Measurements from ENCODE around the gene LACTB. TPM values are rescaled to one million over a fixed set of nuclear protein-coding genes. Genes with fewer than 3 reads are reported as not detected.

Gene LACTB
- total RNA-seq, 2 experiments from 2014 or later: 12.4 to 13.5 TPM

DNA sequence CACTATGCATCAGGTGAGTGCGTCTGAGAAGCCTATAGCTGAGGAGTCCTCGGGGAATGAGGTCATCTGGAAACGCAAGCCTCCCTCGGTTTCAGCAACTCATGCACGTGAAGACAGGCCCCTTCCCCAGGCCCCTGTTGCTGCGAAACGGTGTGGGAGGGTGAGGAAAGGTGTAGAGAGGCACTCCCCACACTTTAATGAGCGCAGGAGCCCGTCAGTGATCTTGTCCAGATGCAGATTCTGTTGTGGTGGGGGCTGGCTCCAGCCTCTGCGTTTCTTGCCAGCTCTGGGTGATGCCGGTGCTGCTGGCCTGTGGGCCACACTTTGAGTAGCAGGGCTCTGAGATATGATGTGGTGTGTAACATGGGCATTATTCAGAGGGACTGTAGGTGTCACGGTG is 38.6 kb upstream of the LACTB start:
- no peak for DNase-seq
- no peak overlapping the region for H3K27ac Mint-ChIP-seq
- H3K27me3 Mint-ChIP-seq: peaks cover 8% of the 10 kb centered on the region
- H3K4me1 Mint-ChIP-seq: no peaks in the 10 kb centered on the region
- POLR2A ChIA-PET: no interaction called here
- ATAC-seq (ENCODE audit: low read depth): no peak
- H3K36me3 Mint-ChIP-seq: no peaks in the 10 kb centered on the region
- no peak overlapping the region for H3K4me3 Mint-ChIP-seq
- no peaks in the 10 kb centered on the region for H3K9me3 Mint-ChIP-seq

DNA sequence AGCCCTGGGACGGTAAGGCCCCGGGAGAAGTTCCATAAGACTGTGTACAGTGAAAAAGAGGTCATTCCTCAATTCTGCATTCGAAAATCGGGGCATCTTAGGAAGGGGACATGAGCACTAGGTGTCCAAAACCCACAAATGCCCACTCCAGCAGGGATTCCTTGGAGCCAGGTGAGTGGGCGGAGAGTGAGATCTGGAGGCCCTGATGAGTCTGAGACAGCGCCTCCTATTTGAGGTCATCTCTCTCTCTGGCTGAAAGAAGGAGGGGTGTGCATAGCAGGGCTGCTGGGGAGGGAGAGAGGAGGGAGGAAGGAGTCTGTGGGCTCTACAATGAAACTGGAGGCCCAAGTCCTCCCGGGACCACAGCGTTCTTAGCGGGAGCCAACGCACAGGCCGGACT is 38.1 kb upstream of the LACTB start:
- Mint-ChIP-seq H3K9me3 (no peaks in the 10 kb centered on the region), H3K4me1 (no peaks in the 10 kb centered on the region), H3K27me3 (peaks cover 8% of the 10 kb centered on the region), H3K27ac (no peak overlapping the region), H3K4me3 (no peak overlapping the region), H3K36me3 (no peaks in the 10 kb centered on the region)
- DNase-seq (no peak), ATAC-seq (ENCODE audit: low read depth) (no peak)
- POLR2A ChIA-PET: no interaction called here

DNA sequence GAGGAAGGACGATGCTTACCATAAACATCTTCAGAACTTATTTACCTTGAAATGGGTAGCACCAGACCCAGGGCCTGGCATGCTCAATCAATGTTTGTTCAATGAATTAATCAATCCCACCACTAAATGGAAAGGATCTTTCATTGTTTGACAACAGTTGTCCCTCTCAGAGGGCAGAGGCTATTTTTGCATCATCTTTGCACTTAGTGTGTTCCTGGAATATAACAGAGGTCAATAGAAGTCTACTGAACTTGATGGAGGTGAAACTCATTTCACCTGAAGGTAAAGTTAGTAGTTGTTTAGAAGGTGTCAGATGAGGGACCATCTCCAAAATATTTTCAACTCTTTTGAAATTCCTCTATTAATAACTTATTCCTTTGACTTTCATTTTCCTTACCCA is 36.9 kb upstream of the LACTB start:
- no peak for ATAC-seq (ENCODE audit: low read depth)
- no peak overlapping the region for H3K4me3 Mint-ChIP-seq
- POLR2A ChIA-PET: no interaction called here
- H3K27ac Mint-ChIP-seq: no peak overlapping the region
- H3K36me3 Mint-ChIP-seq: no peaks in the 10 kb centered on the region
- peaks cover 2% of the 10 kb centered on the region for H3K4me1 Mint-ChIP-seq
- no peak for DNase-seq
- H3K27me3 Mint-ChIP-seq: peaks cover 8% of the 10 kb centered on the region
- no peaks in the 10 kb centered on the region for H3K9me3 Mint-ChIP-seq

DNA sequence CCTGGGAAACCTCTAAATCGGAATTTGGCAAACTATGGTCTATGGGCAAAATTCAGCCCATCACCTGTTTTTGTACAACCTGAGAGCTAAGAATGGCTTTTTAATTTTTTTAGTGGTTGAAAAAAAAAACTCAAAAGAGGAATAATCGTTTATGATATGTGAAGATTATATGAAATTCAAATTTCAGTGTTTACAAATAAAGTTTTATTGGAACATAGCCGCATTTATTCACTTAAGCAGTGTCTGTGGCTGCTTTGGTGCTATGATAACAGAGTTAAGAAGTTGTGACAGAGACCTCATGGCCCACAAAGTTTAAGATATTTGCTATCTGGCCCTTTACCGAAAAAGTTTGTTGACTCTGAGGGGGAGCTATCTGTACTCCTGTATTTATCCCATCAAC is 36.4 kb upstream of the LACTB start:
- H3K4me1 Mint-ChIP-seq: peaks cover 2% of the 10 kb centered on the region
- no peaks in the 10 kb centered on the region for H3K9me3 Mint-ChIP-seq
- DNase-seq: no peak
- ATAC-seq (ENCODE audit: low read depth): no peak
- peaks cover 10% of the 10 kb centered on the region for H3K27me3 Mint-ChIP-seq
- H3K27ac Mint-ChIP-seq: no peak overlapping the region
- H3K4me3 Mint-ChIP-seq: no peak overlapping the region
- POLR2A ChIA-PET: no interaction called here
- no peaks in the 10 kb centered on the region for H3K36me3 Mint-ChIP-seq

DNA sequence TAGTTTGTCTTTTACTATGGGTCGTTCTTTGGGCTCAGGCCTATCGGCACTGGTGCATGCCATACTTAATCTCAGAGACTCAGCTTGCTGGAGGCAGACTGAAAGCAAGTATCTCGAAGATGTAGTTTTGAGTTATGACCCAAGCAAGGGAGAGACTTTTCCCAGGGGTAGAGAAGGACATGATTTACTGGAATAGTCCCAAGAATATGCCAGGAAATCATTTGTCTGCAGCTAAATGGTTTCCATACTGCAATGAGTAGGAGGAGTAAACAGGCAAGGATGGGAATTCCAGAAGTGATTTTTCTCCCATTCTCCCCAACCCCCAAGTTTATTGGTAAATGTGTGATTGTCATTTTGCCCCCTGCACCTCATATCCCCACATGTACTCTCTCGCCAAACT is 35.4 kb upstream of the LACTB start:
- Mint-ChIP-seq H3K4me3 (no peak overlapping the region), H3K9me3 (no peaks in the 10 kb centered on the region), H3K27me3 (peaks cover 11% of the 10 kb centered on the region), H3K27ac (no peak overlapping the region), H3K4me1 (peaks cover 2% of the 10 kb centered on the region), H3K36me3 (no peaks in the 10 kb centered on the region)
- ATAC-seq (ENCODE audit: low read depth) (no peak), DNase-seq (no peak)
- POLR2A ChIA-PET: interaction anchor here (0.6 kb wide), 1 partner anchor 299 kb away, joined by 5 read pairs; no protein-coding TSS in a partner anchor

GRCh38 chr15:63086947-63087346 is 34.7 kb upstream of the LACTB start:
- ATAC-seq (ENCODE audit: low read depth): no peak
- H3K4me3 Mint-ChIP-seq: no peak overlapping the region
- no peak for DNase-seq
- POLR2A ChIA-PET: no interaction called here
- no peaks in the 10 kb centered on the region for H3K9me3 Mint-ChIP-seq
- no peaks in the 10 kb centered on the region for H3K36me3 Mint-ChIP-seq
- H3K27me3 Mint-ChIP-seq: peaks cover 11% of the 10 kb centered on the region
- H3K4me1 Mint-ChIP-seq: peaks cover 2% of the 10 kb centered on the region
- no peak overlapping the region for H3K27ac Mint-ChIP-seq

DNA sequence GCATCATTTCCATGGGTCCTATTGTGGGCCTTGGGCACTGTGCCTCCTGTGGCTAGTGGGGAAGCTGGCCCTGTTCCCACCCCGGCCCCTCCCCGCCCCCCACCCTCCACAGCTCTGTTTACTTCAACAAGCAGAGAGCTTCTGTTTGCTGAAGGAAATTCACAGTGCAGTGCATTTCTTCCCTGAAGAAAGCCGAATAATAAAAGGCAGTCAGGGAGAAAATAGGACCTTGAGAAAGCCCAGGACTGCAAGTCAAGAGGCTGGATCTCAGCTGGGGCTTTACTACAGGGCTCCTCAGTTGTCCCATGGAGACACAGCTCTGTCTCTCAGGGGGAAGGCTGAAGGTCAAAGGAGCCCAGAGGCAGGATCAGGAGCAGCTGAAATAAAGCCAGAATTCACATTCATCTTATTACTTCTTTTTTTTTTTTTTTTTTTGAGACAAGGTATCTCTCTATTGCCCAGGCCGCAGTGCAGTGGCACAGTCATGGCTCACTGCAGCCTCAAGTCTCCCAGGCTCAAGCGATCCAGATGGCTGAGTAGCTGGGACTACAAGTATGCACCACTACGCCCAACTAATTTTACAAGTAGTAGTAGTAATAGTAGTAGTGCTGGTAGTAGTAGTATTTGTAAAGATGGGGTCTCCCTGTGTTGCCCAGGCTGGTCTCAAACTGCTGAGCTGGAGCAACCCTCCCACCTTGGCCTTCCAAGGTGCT is 33.0 kb upstream of the LACTB start:
- Mint-ChIP-seq H3K9me3 (no peaks in the 10 kb centered on the region), H3K4me3 (no peak overlapping the region), H3K36me3 (no peaks in the 10 kb centered on the region), H3K27me3 (peaks cover 9% of the 10 kb centered on the region), H3K4me1 (peaks cover 3% of the 10 kb centered on the region), H3K27ac (no peak overlapping the region)
- POLR2A ChIA-PET: no interaction called here
- DNase-seq (no peak), ATAC-seq (ENCODE audit: low read depth) (no peak)

DNA sequence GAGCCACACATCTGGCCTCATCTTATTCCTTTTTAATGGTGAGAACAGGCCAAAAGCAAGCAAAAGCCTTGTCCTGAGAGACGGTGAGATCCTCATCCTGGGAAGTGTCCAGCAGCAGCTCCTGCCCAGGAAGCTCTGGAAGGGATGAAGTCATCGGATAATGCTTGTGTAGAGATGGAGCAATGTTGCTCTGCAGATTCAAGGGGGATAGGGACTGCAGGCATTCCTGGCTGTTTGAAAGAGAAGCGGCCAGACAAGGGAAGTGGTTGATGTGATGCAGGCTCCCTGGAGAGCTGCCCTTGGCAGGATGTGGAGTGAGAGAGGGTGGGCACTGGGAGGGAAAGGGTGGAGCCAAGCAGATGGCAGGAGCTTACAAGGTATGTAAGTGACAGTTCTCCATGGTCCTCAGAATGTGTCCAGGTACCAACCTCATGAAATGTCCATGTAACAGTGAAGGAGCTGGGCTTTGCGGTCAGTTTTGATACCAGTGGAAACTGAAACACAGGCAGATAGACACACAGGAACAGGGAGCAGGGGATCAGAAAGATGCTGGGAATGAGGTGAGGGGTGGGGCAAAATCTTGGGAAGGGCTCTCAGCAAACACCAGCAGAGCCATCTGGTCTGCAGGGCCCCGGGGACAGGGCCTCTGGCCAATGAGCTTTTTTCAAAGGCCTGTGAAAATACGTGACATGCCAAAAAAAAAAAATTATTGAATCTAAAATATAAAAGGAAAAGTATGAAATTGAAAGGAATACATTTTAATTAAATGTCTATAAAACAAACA is 32.2 kb upstream of the LACTB start:
- ATAC-seq (ENCODE audit: low read depth) (no peak), DNase-seq (no peak)
- H3K9me3 Mint-ChIP-seq: no peaks in the 10 kb centered on the region
- POLR2A ChIA-PET: no interaction called here
- no peak overlapping the region for H3K27ac Mint-ChIP-seq
- H3K36me3 Mint-ChIP-seq: no peaks in the 10 kb centered on the region
- no peak overlapping the region for H3K4me3 Mint-ChIP-seq
- peaks cover 3% of the 10 kb centered on the region for H3K4me1 Mint-ChIP-seq
- peaks cover 9% of the 10 kb centered on the region for H3K27me3 Mint-ChIP-seq

DNA sequence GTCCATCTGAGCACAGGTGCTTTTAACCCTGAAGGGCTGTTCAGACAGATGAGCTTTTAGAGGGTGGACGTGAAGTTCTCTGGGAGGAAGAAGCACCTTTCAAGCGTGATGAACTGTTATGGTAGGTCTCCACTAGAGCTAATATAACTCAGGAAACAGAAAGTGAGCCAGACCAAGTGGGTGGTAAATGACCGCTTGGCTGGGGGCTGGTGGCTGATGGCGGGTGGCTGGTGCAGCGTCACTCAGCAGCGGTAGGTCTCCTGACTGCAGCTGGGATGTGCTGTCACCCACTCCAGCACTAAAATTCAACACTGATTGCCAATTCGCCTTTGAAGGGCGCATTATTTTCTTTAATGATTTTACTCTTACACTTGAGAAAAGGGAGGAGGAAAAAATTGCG is 31.2 kb upstream of the LACTB start:
- ATAC-seq (ENCODE audit: low read depth) (no peak), DNase-seq (no peak)
- Mint-ChIP-seq H3K4me3 (no peak overlapping the region), H3K27ac (no peak overlapping the region), H3K9me3 (no peaks in the 10 kb centered on the region), H3K36me3 (no peaks in the 10 kb centered on the region), H3K27me3 (peaks cover 6% of the 10 kb centered on the region), H3K4me1 (peaks cover 3% of the 10 kb centered on the region)
- POLR2A ChIA-PET: no interaction called here

DNA sequence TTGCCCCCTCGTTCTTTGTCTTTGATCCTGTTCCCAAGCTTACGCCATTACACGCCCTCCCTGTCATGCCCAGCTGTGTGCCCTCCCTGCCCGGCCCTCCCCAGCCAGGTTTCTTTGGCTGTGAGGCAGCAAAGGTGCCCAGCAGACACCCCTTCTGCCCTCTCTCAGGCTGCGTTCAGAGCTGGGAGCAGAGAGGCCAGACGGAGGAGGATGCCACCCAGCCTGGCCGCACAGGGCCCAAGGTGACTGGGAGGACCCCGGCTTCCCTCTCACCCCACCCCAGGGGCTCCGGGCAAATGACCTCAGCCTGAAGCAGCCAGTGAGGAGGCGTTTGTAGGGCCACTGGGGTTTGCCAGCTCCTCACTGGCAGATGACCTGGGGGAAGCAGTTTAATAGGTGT is 30.8 kb upstream of the LACTB start:
- Mint-ChIP-seq H3K4me3 (no peak overlapping the region), H3K27ac (no peak overlapping the region), H3K27me3 (peaks cover 6% of the 10 kb centered on the region), H3K9me3 (no peaks in the 10 kb centered on the region), H3K4me1 (peaks cover 3% of the 10 kb centered on the region), H3K36me3 (no peaks in the 10 kb centered on the region)
- no peak for ATAC-seq (ENCODE audit: low read depth)
- no peak for DNase-seq
- POLR2A ChIA-PET: no interaction called here

- ATAC-seq (ENCODE audit: low read depth) (no peak), DNase-seq (no peak)
- Mint-ChIP-seq H3K9me3 (no peaks in the 10 kb centered on the region), H3K36me3 (no peaks in the 10 kb centered on the region), H3K4me1 (peaks cover 3% of the 10 kb centered on the region), H3K27me3 (peaks cover 3% of the 10 kb centered on the region), H3K4me3 (no peak overlapping the region), H3K27ac (no peak overlapping the region)
- POLR2A ChIA-PET: no interaction called here
Measured at GRCh38 chr15:63091679-63092446, 29.8 kb upstream of the LACTB start.

GRCh38 chr15:63093486-63094205 is 28.0 kb upstream of the LACTB start:
- peak; percentile 83 for ATAC-seq (ENCODE audit: low read depth)
- H3K27ac Mint-ChIP-seq: no peak overlapping the region
- POLR2A ChIA-PET: no interaction called here
- H3K4me1 Mint-ChIP-seq: peaks cover 7% of the 10 kb centered on the region
- no peaks in the 10 kb centered on the region for H3K9me3 Mint-ChIP-seq
- no peak overlapping the region for H3K4me3 Mint-ChIP-seq
- no peaks in the 10 kb centered on the region for H3K36me3 Mint-ChIP-seq
- DNase-seq: peak; percentile 71
- peaks cover 3% of the 10 kb centered on the region for H3K27me3 Mint-ChIP-seq

- Mint-ChIP-seq H3K4me3 (no peak overlapping the region), H3K27ac (no peak overlapping the region), H3K27me3 (peaks cover 3% of the 10 kb centered on the region), H3K4me1 (peaks cover 6% of the 10 kb centered on the region), H3K36me3 (no peaks in the 10 kb centered on the region), H3K9me3 (no peaks in the 10 kb centered on the region)
- POLR2A ChIA-PET: interaction anchor here (0.6 kb wide), 1 partner anchor 250 kb away, joined by 3 read pairs; no protein-coding TSS in a partner anchor
- DNase-seq (no peak), ATAC-seq (ENCODE audit: low read depth) (no peak)
Measured at GRCh38 chr15:63094495-63094931, 27.1 kb upstream of the LACTB start.

Measured in activated naive CD8-positive, alpha-beta T cell treated with anti-CD3 and anti-CD28 coated beads, Interleukin-2, amount 10 ng/mL, durations not matched to agents 7 days and 5 days (primary cell).